Hematopoietic multipotent progenitor cell (in vitro differentiated cells): ENCODE data around the gene CFAP299. TPM values are rescaled to one million over a fixed set of nuclear protein-coding genes. Genes with fewer than 3 reads are reported as not detected.

Experiments
- DNase-seq, 3 donors: peaks; one replicate each; pipeline ENCODE4 v3.0.0-alpha.2; 2011 to 2015; ENCODE audit warnings: low read depth in 2 of 3, low spot score in 2 of 3
- total RNA-seq: library from RNA; depleted of rRNA; stranded (reverse); fragments of >200 nt; gene quantifications from one replicate; pipeline ENCODE4 v1.2.3, GENCODE V29; 2012

The CFAP299 gene
- total RNA-seq, 1 donor = 0.27 TPM

DNA sequence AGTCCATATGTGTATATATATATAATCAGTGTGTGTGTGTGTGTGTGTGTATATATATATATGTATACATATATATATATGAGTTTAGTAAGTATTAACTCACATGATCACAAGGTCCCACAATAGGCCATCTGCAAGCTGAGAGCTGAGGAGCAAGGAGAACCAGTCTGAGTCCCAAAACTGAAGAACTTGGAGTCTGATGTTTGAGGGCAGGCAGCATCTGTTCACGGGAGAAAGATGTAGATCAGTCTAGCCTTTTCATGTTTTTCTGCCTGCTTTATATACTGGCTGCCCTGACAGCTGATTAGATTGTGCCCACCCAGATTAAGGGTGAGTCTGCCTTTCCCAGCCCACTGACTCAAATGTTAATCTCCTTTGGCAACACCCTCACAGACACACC lies 465.2 kb downstream of the CFAP299 start:
- peak in 1 of 3 donors; percentile 24 for DNase-seq

DNA sequence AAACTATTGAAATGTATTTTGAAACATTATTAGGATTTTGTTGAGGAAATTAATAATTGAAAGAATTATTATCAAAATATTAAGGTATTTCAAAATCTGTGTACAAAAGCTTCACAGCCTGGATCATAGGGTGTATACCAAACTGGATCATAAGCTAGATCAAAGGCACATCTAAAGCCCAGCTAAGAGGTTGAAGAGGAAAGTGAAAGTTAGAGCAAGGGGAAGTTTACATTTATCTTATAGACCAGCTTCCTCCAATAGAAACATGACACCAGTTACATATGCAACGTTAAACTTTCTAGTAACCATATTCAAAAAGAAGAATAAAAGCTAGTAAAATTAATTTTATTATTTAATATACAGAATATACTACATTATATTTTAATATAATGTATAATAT lies 467.8 kb downstream of the CFAP299 start:
- DNase-seq = no peak

- DNase-seq = no peak
Observed at GRCh38 chr4:80806472-80806871, 470.9 kb downstream of the CFAP299 start.

GRCh38 chr4:80809039-80809729 lies 473.7 kb downstream of the CFAP299 start:
- DNase-seq = no peak

DNA sequence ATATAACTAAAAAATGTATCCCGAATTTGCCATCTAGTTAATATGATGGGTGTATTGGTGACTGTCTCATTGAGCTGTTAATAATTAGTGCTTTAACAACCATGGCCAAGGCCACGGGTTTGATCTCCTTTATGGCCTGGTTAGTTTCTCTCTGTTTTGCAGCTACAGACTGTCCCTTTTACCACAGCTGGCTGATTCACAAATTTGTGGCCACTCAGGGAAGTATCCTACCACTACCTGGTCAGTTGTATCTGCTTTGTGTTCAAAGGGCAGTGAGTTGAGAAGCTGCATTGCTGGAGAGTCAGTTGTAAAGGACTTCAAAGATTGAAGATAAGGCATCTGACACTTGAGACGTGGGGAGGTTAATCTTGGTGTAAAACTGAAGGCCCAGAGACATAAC lies 475.9 kb downstream of the CFAP299 start:
- DNase-seq = no peak

- no peak for DNase-seq
Observed at GRCh38 chr4:80812145-80812544, 476.6 kb downstream of the CFAP299 start.

DNA sequence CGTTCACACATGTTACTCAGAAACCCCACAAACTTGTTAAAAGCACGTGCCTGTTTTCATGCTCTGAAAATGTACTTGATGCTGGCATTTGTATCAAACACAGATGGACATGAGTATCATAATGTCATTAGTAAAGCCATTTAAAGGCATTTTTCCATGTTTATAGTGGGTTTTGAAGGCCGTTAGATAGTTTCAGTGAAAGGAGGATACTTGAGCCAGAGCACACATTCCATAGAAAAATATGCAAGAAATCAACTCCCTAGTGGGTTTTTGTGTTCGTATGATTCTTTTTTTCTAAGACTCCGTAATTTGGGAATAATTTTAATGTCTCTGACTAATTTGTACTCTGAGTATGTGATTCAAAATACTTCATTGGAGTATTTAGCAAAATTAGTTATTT lies 478.7 kb downstream of the CFAP299 start:
- DNase-seq = no peak

- DNase-seq = no peak
Observed at GRCh38 chr4:80831383-80832361, 496.1 kb downstream of the CFAP299 start.

- no peak for DNase-seq
Observed at GRCh38 chr4:80839281-80839680, 503.8 kb downstream of the CFAP299 start.

DNA sequence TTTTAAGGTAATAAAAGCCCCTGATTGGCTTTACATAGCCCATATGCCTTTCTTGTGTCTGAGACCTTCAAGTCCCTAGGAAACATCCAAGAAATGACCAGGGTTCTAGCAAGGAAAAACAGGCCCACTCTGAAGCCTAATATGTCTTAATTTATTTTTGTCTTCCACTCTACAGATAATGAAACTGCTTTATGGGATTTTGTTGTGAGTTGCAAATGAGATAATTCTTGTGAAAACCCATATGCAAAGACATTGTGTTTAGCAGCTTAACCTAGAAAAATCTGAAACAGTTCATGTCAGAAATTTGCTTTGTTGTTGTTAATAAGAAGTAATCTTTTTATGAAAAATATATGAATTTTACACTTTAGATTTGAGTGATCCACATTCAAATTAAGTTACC lies 504.3 kb downstream of the CFAP299 start:
- no peak for DNase-seq

GRCh38 chr4:80840396-80840795 lies 504.9 kb downstream of the CFAP299 start:
- DNase-seq = peak in 1 of 3 donors; percentile 4

DNA sequence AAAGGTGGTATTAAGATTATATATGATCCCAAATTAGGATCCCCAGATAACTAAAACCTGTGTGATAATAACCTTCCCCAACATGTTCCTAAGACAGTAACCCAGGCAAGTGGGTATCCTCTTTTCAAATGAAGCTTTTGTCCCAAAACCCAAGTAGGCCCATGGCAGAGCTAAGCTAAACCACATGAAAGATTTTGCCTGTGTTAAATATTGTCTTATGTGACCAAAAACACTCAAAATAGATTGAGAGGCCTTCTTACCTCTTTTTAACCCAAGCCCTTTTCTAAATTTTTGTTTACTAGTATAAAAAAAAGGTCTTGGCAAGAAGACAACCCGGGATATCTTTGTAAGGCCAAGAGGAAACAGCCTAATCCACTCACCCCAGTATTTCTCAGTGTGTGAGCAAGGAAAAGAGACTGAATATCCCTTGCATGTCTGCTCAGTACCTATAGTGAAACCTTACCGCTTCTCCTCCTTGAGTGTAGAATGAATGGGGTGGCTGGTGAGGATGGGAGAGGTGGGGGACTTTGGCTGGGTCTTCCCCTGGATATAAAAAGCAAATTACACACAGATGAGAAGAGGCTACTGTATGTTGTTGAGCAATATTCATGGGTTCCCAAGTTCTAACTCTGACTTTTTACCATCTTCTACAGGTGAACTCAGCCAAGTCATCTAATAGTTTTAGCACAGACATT lies 506.2 kb downstream of the CFAP299 start:
- no peak for DNase-seq

DNA sequence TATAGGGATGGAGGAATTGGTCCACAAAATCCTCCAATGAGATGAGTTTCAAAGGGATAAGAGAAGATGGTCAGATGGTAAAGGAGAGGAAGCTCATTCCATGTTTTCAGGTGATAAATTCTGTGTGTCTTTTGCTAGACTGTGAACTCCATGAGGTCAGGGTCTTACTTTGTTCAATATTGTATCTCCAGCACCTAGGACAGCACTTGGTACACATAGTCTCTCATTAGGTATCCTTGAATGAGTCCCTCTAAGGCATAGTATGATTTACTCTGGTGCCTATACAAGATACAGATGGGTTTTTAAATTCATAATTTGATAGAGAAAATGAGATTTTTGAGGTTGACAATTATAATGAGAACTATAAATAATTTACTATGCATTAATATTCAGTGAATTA lies 510.7 kb downstream of the CFAP299 start:
- DNase-seq = no peak

- DNase-seq = no peak
Observed at GRCh38 chr4:80852061-80852460, 516.5 kb downstream of the CFAP299 start.

DNA sequence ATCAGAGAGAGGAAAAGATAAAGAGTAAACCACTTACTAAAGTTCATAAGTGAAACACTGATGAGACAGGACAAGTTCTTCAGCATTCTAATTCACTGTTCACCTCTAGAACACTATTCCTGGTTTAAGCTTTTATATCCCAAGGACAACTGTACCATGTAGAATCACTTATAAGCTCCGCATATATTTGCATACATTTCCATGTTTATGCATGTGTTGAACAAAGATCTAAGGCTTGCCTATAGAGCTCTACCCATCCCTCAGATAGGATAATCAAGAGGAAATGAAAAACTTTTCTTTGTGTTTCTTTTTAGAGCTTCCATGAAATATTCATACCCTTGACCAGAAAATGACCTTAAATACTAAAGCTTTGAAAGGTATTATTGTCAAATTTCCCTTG lies 538.0 kb downstream of the CFAP299 start:
- DNase-seq = no peak

DNA sequence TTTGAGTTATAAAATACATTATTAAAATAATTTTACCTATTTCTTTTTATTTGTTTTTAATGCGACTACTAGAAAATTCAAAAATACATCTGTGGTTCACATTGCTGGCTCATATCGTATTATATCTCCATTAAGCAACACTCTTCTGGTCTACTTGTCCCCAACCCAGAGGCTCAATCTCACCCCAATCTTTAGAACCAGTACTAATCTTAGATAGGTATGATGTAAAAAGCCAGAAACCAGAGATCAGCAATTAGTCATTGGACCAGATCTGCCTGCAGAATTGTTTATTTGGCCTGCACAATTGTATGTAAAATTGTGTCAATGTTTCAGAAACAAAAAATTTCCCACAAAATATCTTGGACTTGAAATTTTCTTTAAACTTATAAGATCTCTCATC lies 539.4 kb downstream of the CFAP299 start:
- DNase-seq = no peak

DNA sequence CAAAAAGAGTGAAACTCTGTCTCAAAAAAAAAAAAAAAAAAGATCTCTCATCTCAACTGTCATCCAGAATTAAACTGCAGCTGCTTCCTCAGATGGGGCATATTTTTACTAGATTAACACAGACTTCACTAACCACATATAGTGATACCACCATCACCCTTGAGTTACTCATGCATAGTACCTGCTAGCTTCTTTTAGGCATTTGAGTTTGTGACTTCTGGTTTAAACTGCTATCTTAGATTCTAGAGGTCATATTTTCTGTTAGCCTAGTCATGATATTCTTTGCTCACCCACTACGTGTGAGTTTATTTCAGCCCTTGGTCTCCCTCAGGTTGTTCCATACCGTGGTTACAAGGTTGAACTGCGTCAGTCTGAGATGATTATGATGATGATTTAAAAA lies 540.1 kb downstream of the CFAP299 start:
- peak in 2 of 3 donors; percentile 11 to 63 for DNase-seq

DNA sequence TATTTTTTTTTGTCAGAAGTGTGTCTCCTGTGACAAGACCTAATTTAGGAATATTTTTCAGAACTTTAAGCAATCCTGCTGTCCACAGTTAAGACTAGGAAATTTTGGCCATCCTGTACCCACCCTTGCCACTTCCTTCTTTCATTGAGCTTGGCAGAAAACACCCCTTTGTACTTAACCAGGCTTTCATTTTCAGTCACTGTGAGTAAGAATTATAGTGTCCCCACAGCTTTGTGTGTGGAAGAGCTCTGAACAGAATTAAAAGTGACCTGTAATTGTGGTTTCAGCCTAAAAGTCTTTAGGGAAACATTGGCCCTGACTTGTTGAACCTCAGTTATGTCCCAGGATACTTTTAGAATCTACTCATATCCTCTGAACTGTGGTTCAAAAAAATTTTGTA lies 541.3 kb downstream of the CFAP299 start:
- peak in 2 of 3 donors; percentile 15 to 56 for DNase-seq

DNA sequence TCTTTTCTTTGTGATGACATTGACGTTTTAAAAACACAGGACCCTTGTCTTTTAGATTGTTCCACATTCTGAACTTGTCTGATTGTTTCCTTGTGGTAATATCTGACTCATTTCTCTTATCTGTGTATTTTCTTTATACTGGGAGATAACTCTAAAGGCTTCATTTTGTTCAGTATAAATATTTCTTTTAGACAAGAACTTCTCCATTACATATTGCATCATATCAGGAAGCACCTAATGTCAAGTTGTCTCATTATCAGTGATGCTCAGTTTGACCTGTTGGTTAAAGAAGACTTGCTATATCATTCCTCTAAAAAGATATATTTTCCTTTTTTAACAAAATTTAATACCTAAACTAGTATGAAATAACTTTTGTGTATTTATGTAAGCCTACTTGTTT lies 542.7 kb downstream of the CFAP299 start:
- peak in 2 of 3 donors; percentile 4 to 25 for DNase-seq

DNA sequence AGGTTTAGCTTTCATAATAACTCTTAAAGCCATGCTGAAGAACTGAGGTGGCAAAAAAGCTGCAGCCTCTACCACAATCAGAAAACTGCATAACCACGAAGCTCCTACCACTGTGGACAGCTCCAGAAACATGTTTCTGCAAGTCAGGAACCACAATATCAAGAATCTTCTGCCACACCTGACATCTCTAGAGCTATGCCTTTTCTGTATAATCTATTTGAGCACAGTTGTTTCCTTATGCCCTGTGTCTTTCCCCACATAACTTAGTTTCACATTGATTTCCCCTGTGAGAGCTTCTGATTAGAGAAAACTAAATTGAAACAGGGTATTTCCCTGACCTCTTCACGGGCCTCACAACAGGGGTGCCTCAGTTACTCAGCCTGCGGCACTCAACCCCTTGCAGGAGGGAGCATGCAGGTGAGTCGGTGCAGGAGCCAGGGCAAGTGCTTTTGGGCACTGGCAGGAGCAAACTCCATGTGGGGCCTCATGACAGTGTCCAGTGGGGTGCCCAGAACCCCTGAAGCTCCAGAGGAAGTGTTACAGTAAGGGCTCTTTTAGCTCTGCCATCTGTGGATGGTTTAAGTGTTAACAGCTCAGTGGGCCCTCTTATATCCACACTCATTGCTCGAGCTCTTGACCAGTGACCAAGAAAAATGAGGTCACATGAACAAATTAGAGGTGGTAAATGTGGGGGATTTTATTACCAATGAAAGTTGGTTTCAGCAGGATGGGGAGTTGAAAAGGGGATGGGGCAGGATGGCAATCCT lies 562.2 kb downstream of the CFAP299 start:
- no peak for DNase-seq
